PC-3 (cell line): ENCODE results near the gene NSUN4. TPM values are rescaled to one million over a fixed set of nuclear protein-coding genes. Genes with fewer than 3 reads are reported as not detected.

ENCODE experiments used
- ATAC-seq: fragments of 200-7000 bp; cut with Tn5 transposase; 2 replicates; pipeline ENCODE4 v1.9.1; 2020; ENCODE audit warnings: mild to moderate bottlenecking, moderate library complexity
- BruUV-seq: library from RNA; stranded (reverse); fragments of 400-500 nt; replicated peaks from 2 replicates; lab custom pipeline; 2021; lab: Mats Ljungman, UMichigan
- CTCF ChIA-PET: fragments of 300-600 bp; sonication (Branson Sonifier 250); formaldehyde crosslinking; loops from one replicate; lab custom pipeline; 2022; ENCODE audit warnings: antibody characterized with exemption; lab: Charles Lee
- POLR2A ChIA-PET: fragments of 300-600 bp; sonication (Branson Sonifier 250); formaldehyde crosslinking; loops from one replicate; lab custom pipeline; 2022; ENCODE audit warnings: antibody characterized with exemption; ENCODE audit not compliant: unreplicated experiment; lab: Charles Lee
- DNase-seq: peaks from one replicate; pipeline ENCODE4 v3.0.0-alpha.2; 2015
- H2AFZ ChIP-seq: fragments of 300-600 bp; sonication (generic); 2 replicates; pipeline ENCODE4 v1.6.0; 2016; ENCODE audit warnings: antibody characterized with exemption, low read length
- H3F3A ChIP-seq: fragments of 300-600 bp; sonication (generic); one replicate; pipeline ENCODE4 v1.6.0; 2017; ENCODE audit warnings: antibody characterized with exemption, low read length, control low read depth, mild to moderate bottlenecking; ENCODE audit not compliant: unreplicated experiment
- H3K27ac ChIP-seq: fragments of 300-600 bp; sonication (generic); 2 replicates; pipeline ENCODE4 v1.5.1; 2016; ENCODE audit warnings: mild to moderate bottlenecking, low read length
- H3K27me3 ChIP-seq: fragments of 300-600 bp; sonication (generic); 2 replicates; pipeline ENCODE4 v1.6.1; 2016; ENCODE audit warnings: low read length, mixed read lengths
- H3K36me3 ChIP-seq: fragments of 300-600 bp; sonication (generic); 2 replicates; pipeline ENCODE4 v1.6.1; 2016; ENCODE audit warnings: low read depth, mixed run types, low read length, mixed read lengths
- H3K4me1 ChIP-seq: fragments of 300-600 bp; sonication (generic); 2 replicates; pipeline ENCODE4 v1.5.1; 2016; ENCODE audit warnings: low read length; ENCODE audit not compliant: insufficient read depth
- H3K4me2 ChIP-seq: fragments of 300-600 bp; sonication (generic); 2 replicates; pipeline ENCODE4 v1.6.0; 2016; ENCODE audit warnings: low read length
- H3K4me3 ChIP-seq: fragments of 300-600 bp; sonication (generic); 2 replicates; pipeline ENCODE4 v1.5.1; 2016; ENCODE audit warnings: mild to moderate bottlenecking, low read length, mixed read lengths
- H3K79me2 ChIP-seq: fragments of 300-600 bp; sonication (generic); 2 replicates; pipeline ENCODE4 v1.6.1; 2017; ENCODE audit warnings: low read length, mixed read lengths
- H3K9ac ChIP-seq: fragments of 300-600 bp; sonication (generic); 2 replicates; pipeline ENCODE4 v1.6.0; 2016; ENCODE audit warnings: mild to moderate bottlenecking, low read length
- H3K9me2 ChIP-seq: fragments of 300-600 bp; sonication (generic); replicated peaks from 2 replicates; pipeline ENCODE4 v1.6.1; 2016; ENCODE audit warnings: mixed run types, low read length, mixed read lengths
- H3K9me3 ChIP-seq: fragments of 300-600 bp; sonication (generic); 2 replicates; pipeline ENCODE4 v1.6.1; 2016; ENCODE audit warnings: low read length, mixed read lengths
- H4K20me1 ChIP-seq: fragments of 300-600 bp; sonication (generic); 2 replicates; pipeline ENCODE4 v1.6.1; 2016; ENCODE audit warnings: low read length, mixed read lengths
- EZH2 ChIP-seq: fragments of 300-600 bp; sonication (generic); IDR thresholded peaks from one replicate; pipeline ENCODE4 v1.6.1; 2017; ENCODE audit warnings: antibody characterized with exemption, mild to moderate bottlenecking, low read length; ENCODE audit not compliant: unreplicated experiment
- EZH2phosphoT487 ChIP-seq: fragments of 300-600 bp; sonication (generic); IDR thresholded peaks from 2 replicates; pipeline ENCODE4 v1.6.1; 2018; ENCODE audit warnings: mild to moderate bottlenecking, antibody characterized with exemption, low read length, borderline replicate concordance
- intact Hi-C: fragments of 100-400 bp; cut with micrococcal nuclease; formaldehyde crosslinking; loops from 2 replicates; pipeline ENCODE4 v1.9.0; 2023
- total RNA-seq: library from RNA; depleted of rRNA; stranded (reverse); fragments of >200 nt; gene quantifications from 2 replicates; pipeline ENCODE4 v1.2.3, GENCODE V29; 2014; rRNA removed
- TF ChIP-seq, protein P1 (sequence below): fragments of 300-600 bp; sonication (generic); conservative IDR thresholded peaks from 2 replicates; pipeline ENCODE4 v1.5.1; 2017; ENCODE audit warnings: antibody characterized with exemption, low read depth, mild to moderate bottlenecking, low read length

Gene NSUN4
- total RNA-seq, 1 experiment from 2014 or later, result 16.8 TPM

- ChIA-PET CTCF (interaction anchor here (0.6 kb wide), 1 partner anchor 78 kb away, joined by 3 read pairs; no protein-coding TSS in a partner anchor), POLR2A (no interaction called here)
- TF ChIP-seq EZH2phosphoT487 (no peak), EZH2 (no peak)
- TF ChIP-seq, protein P1, sequence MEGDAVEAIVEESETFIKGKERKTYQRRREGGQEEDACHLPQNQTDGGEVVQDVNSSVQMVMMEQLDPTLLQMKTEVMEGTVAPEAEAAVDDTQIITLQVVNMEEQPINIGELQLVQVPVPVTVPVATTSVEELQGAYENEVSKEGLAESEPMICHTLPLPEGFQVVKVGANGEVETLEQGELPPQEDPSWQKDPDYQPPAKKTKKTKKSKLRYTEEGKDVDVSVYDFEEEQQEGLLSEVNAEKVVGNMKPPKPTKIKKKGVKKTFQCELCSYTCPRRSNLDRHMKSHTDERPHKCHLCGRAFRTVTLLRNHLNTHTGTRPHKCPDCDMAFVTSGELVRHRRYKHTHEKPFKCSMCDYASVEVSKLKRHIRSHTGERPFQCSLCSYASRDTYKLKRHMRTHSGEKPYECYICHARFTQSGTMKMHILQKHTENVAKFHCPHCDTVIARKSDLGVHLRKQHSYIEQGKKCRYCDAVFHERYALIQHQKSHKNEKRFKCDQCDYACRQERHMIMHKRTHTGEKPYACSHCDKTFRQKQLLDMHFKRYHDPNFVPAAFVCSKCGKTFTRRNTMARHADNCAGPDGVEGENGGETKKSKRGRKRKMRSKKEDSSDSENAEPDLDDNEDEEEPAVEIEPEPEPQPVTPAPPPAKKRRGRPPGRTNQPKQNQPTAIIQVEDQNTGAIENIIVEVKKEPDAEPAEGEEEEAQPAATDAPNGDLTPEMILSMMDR, result no peak
- Histone ChIP-seq H3F3A (no peaks in the 10 kb centered on the region), H3K9me3 (no peaks in the 10 kb centered on the region), H3K79me2 (no peaks in the 10 kb centered on the region), H4K20me1 (no peaks in the 10 kb centered on the region), H3K36me3 (no peaks in the 10 kb centered on the region), H3K27ac (no peak overlapping the region), H3K4me3 (no peak overlapping the region), H3K9me2 (no peaks in the 10 kb centered on the region), H3K4me2 (no peak overlapping the region), H3K9ac (no peak overlapping the region), H3K4me1 (no peaks in the 10 kb centered on the region), H2AFZ (no peak overlapping the region), H3K27me3 (no peaks in the 10 kb centered on the region)
- intact Hi-C loops, result no loop called here
- BruUV-seq, result no TSS peak
- no peak for DNase-seq
- no peak for ATAC-seq
Observed at GRCh38 chr1:46411010-46411405, 70.4 kb downstream of the NSUN4 start.

Other genes starting within 250 kb of the NSUN4 start
- 17.7 and 18.5 TPM in 2 replicates for gene PIK3R3, start 208.2 kb upstream of the NSUN4 start, total RNA-seq
- 33.3 and 33.7 TPM in 2 replicates for gene TSPAN1, start 165.7 kb upstream of the NSUN4 start, total RNA-seq
- gene P3R3URF, start 164.3 kb upstream of the NSUN4 start, total RNA-seq, result not detected in 2 replicates
- 84.8 and 92.5 TPM in 2 replicates for gene POMGNT1, start 142.4 kb upstream of the NSUN4 start, total RNA-seq
- 0.29 TPM in 1 of 2 replicates, not detected in the other for gene LURAP1, start 137.5 kb upstream of the NSUN4 start, total RNA-seq
- gene RAD54L, start 93.0 kb upstream of the NSUN4 start, total RNA-seq, result 26.0 and 29.4 TPM in 2 replicates
- gene LRRC41, start 37.2 kb upstream of the NSUN4 start, total RNA-seq, result 52.7 TPM in 2 replicates
- 642 and 885 TPM in 2 replicates for gene UQCRH, start 37.1 kb upstream of the NSUN4 start, total RNA-seq
- 2.0 and 5.0 TPM in 2 replicates for gene FAAH, start 53.5 kb downstream of the NSUN4 start, total RNA-seq
- gene DMBX1, start 149.0 kb downstream of the NSUN4 start, total RNA-seq, result 1.7 and 2.4 TPM in 2 replicates
- gene KNCN, start 210.8 kb downstream of the NSUN4 start, total RNA-seq, result not detected in 2 replicates